ENCODE data around the gene SMIM10L2A. TPM values are rescaled to one million over a fixed set of nuclear protein-coding genes. Genes with fewer than 3 reads are reported as not detected.

The SMIM10L2A gene
- polyA plus RNA-seq (2013, experiment 1 of 2) = 0.03 TPM
- polyA plus RNA-seq (2013, experiment 2 of 2) = 0.04 TPM

DNA sequence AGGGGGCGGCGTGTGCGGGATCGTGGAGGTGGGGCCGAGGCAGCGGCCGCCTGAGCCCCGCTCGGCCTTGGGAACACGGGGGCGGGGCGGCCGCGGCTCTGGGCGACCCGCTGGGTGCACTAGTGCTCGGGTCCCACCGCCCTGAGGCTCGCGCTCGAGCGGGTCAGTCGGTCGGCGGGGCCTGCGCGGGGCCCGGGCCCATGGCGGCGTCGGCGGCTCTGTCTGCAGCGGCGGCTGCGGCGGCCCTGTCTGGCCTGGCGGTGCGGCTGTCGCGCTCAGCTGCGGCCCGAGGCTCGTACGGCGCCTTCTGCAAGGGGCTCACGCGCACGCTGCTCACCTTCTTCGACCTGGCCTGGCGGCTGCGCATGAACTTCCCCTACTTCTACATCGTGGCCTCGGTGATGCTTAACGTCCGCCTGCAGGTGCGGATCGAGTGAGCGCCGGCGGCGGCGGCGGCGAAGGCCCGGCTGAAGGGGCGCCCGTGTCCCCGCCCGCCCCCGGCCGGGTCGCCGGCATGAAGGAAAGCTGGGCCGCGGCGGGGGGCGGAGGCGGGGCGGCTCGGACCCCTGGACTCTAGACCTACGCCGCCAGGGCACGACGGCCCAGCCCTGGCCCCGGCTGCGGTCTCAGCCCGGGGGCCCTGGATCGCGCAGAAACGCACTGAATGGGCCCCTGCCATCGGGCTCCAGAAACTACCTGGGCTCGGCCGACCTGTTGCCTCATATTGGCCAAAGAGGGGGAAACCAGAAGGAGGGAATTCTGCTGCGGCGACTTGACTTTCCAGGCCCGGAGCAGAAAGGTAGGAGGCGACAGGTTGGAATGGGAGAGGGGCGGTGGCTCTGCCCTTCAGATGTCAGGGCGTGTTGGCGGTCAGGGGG is at the start of gene SMIM10L2A:
Gene SMIM10L2A, plus strand, starts transcription at position 13 of the 878 bp plus-strand sequence. Its CDS starts 188 bp downstream, at position 201.
- Histone ChIP-seq H3K36me3 (ENCODE audit: control insufficient read depth in 1 of 2, insufficient read depth in 2 of 2, low read depth in 1 of 2, low read length in 2 of 2) (no peaks in the 10 kb centered on the region), H2BK120ac (ENCODE audit: low read depth, low read length) (no peak within 1 kb of the TSS), H2BK15ac (ENCODE audit: low read depth, poor library complexity, severe bottlenecking) (no peak within 1 kb of the TSS), H3K4me3 (ENCODE audit: insufficient read depth in 1 of 2, low read depth in 1 of 2, low read length in 2 of 2) (peak within 1 kb of the TSS; percentile 55 to 70), H2AK5ac (ENCODE audit: low read length, severe bottlenecking) (no peak within 1 kb of the TSS), H2BK5ac (ENCODE audit: low read depth, low read length, poor library complexity, severe bottlenecking) (no peak within 1 kb of the TSS), H4K91ac (ENCODE audit: low read length) (no peak within 1 kb of the TSS), H3K79me1 (replicated peaks; ENCODE audit: low read length, poor library complexity, severe bottlenecking) (no peaks in the 10 kb centered on the region), H3K14ac (ENCODE audit: low read length in 2 of 2) (no peak within 1 kb of the TSS), H3K18ac (ENCODE audit: low read depth in 1 of 2, low read length in 2 of 2) (no peak within 1 kb of the TSS), H2BK12ac (ENCODE audit: low read length in 2 of 2) (no peak within 1 kb of the TSS), H3K4ac (ENCODE audit: low read depth in 1 of 2, low read length in 2 of 2) (no peak within 1 kb of the TSS), H3K4me1 (ENCODE audit: control insufficient read depth, insufficient read depth, low read depth, low read length) (peaks cover 6% of the 10 kb centered on the region), H2AFZ (ENCODE audit: low read depth, low read length) (peak within 1 kb of the TSS; percentile 71), H3K9ac (ENCODE audit: low read length) (no peak within 1 kb of the TSS), H3K27ac (ENCODE audit: low read length, poor library complexity, severe bottlenecking) (no peak within 1 kb of the TSS), H3K27me3 (ENCODE audit: control insufficient read depth in 1 of 2, insufficient read depth in 1 of 2, low read length in 2 of 2) (peaks cover 6 to 18% of the 10 kb centered on the region in 2 experiments), H4K8ac (ENCODE audit: low read length) (peak within 1 kb of the TSS; percentile 28), H3K9me3 (ENCODE audit: control insufficient read depth, low read length) (no peaks in the 10 kb centered on the region), H3K4me2 (ENCODE audit: low read length, poor library complexity, severe bottlenecking) (peak within 1 kb of the TSS; percentile 81), H3K23ac (ENCODE audit: low read length in 2 of 2) (no peak within 1 kb of the TSS)
- WGBS = 1% methylated on average over 37 of the region's 100 CpGs
- DNase-seq = no peak

DNA sequence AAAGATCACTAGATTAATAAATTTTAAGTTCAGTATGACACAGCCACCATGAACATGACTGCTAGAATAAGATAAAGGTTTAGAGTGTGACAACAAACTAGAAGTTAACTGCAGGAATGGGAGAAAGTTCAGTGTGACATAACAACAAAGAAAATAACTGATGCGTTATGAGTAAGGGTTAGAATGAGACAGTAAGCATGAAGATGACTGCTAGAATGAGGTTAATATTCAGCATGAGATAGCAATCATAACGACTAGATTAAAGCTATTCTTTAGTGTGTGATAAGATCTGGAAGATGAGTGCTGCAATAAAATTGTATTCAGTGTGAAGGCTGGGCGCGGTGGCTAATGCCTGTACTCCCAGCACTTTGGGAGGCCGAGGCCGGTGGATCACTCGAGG is 48.4 kb upstream of the SMIM10L2A start:
- H2BK120ac ChIP-seq (ENCODE audit: low read depth, low read length) = no peak overlapping the region
- no peaks in the 10 kb centered on the region for H3K36me3 ChIP-seq (ENCODE audit: control insufficient read depth in 1 of 2, insufficient read depth in 2 of 2, low read depth in 1 of 2, low read length in 2 of 2)
- H3K27me3 ChIP-seq (ENCODE audit: control insufficient read depth in 1 of 2, insufficient read depth in 1 of 2, low read length in 2 of 2) = no peaks in the 10 kb centered on the region
- no peak overlapping the region for H3K4ac ChIP-seq (ENCODE audit: low read depth in 1 of 2, low read length in 2 of 2)
- H3K27ac ChIP-seq (ENCODE audit: low read length, poor library complexity, severe bottlenecking) = no peak overlapping the region
- no peak overlapping the region for H3K18ac ChIP-seq (ENCODE audit: low read depth in 1 of 2, low read length in 2 of 2)
- no peak overlapping the region for H3K4me2 ChIP-seq (ENCODE audit: low read length, poor library complexity, severe bottlenecking)
- H2BK15ac ChIP-seq (ENCODE audit: low read depth, poor library complexity, severe bottlenecking) = no peak overlapping the region
- no peak overlapping the region for H3K9ac ChIP-seq (ENCODE audit: low read length)
- no peak overlapping the region for H3K14ac ChIP-seq (ENCODE audit: low read length in 2 of 2)
- WGBS = 81% methylated on average over 4 of the region's 7 CpGs
- no peak overlapping the region for H2BK12ac ChIP-seq (ENCODE audit: low read length in 2 of 2)
- H3K4me1 ChIP-seq (ENCODE audit: control insufficient read depth, insufficient read depth, low read depth, low read length) = no peaks in the 10 kb centered on the region
- H3K4me3 ChIP-seq (ENCODE audit: insufficient read depth in 1 of 2, low read depth in 1 of 2, low read length in 2 of 2) = no peak overlapping the region
- H4K91ac ChIP-seq (ENCODE audit: low read length) = no peak overlapping the region
- no peak overlapping the region for H3K23ac ChIP-seq (ENCODE audit: low read length in 2 of 2)
- H3K9me3 ChIP-seq (ENCODE audit: control insufficient read depth, low read length) = no peaks in the 10 kb centered on the region
- no peaks in the 10 kb centered on the region for H3K79me1 ChIP-seq (replicated peaks; ENCODE audit: low read length, poor library complexity, severe bottlenecking)
- H2AK5ac ChIP-seq (ENCODE audit: low read length, severe bottlenecking) = no peak overlapping the region
- DNase-seq = no peak
- H4K8ac ChIP-seq (ENCODE audit: low read length) = no peak overlapping the region
- no peak overlapping the region for H2AFZ ChIP-seq (ENCODE audit: low read depth, low read length)
- no peak overlapping the region for H2BK5ac ChIP-seq (ENCODE audit: low read depth, low read length, poor library complexity, severe bottlenecking)

DNA sequence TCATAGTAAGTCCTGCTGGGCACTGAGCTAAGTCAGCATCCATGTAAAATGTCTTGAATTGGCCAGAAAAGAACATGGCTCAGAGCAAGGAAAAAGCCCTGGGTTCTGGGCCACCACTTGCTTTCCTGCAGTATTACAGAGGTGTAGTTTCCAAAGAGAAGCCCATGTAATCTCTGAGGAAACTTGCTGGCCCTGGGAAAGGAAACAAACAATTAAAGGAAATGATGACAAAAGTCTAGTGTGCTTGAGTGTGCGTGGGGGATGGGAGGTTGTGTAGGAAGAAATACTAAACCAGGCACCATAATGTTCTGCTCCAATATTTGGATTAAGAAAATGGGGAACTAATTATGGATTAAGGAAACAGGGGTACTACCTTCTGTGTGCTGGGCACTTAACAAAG is 39.5 kb upstream of the SMIM10L2A start:
- Histone ChIP-seq H3K4me1 (ENCODE audit: control insufficient read depth, insufficient read depth, low read depth, low read length) (no peaks in the 10 kb centered on the region), H3K23ac (ENCODE audit: low read length in 2 of 2) (no peak overlapping the region), H4K91ac (ENCODE audit: low read length) (no peak overlapping the region), H3K4me3 (ENCODE audit: insufficient read depth in 1 of 2, low read depth in 1 of 2, low read length in 2 of 2) (no peak overlapping the region), H3K14ac (ENCODE audit: low read length in 2 of 2) (no peak overlapping the region), H2BK15ac (ENCODE audit: low read depth, poor library complexity, severe bottlenecking) (no peak overlapping the region), H3K79me1 (replicated peaks; ENCODE audit: low read length, poor library complexity, severe bottlenecking) (no peaks in the 10 kb centered on the region), H2AK5ac (ENCODE audit: low read length, severe bottlenecking) (no peak overlapping the region), H3K9ac (ENCODE audit: low read length) (no peak overlapping the region), H4K8ac (ENCODE audit: low read length) (no peak overlapping the region), H3K18ac (ENCODE audit: low read depth in 1 of 2, low read length in 2 of 2) (no peak overlapping the region), H3K27ac (ENCODE audit: low read length, poor library complexity, severe bottlenecking) (no peak overlapping the region), H3K4me2 (ENCODE audit: low read length, poor library complexity, severe bottlenecking) (no peak overlapping the region), H3K9me3 (ENCODE audit: control insufficient read depth, low read length) (no peaks in the 10 kb centered on the region), H2BK12ac (ENCODE audit: low read length in 2 of 2) (no peak overlapping the region), H2BK5ac (ENCODE audit: low read depth, low read length, poor library complexity, severe bottlenecking) (no peak overlapping the region), H3K27me3 (ENCODE audit: control insufficient read depth in 1 of 2, insufficient read depth in 1 of 2, low read length in 2 of 2) (no peaks in the 10 kb centered on the region), H2BK120ac (ENCODE audit: low read depth, low read length) (no peak overlapping the region), H3K4ac (ENCODE audit: low read depth in 1 of 2, low read length in 2 of 2) (no peak overlapping the region), H2AFZ (ENCODE audit: low read depth, low read length) (no peak overlapping the region), H3K36me3 (ENCODE audit: control insufficient read depth in 1 of 2, insufficient read depth in 2 of 2, low read depth in 1 of 2, low read length in 2 of 2) (no peaks in the 10 kb centered on the region)
- 83% methylated on average over 1 of the region's 1 CpG for whole genome bisulfite sequencing
- DNase-seq = no peak

DNA sequence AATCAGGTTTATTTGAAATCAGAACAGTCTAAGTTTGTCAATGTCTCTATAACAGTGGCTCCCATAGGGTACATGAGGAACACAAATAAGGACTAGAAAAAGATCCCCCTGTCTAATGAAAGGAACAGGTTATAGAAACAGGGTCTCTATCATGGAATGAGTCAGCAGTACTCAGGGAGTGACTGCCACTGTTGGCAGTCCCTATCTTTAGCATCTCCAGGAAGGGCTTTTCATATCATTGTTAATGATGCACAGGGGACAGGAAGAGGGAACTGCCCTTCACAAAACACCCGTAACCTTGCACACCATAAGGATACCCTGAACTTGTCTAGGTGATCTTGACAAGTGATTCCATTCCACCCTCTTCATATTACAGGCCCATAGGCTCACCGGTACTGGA is 38.5 kb upstream of the SMIM10L2A start:
- no peak overlapping the region for H2AFZ ChIP-seq (ENCODE audit: low read depth, low read length)
- no peak overlapping the region for H4K8ac ChIP-seq (ENCODE audit: low read length)
- DNase-seq = no peak
- no peaks in the 10 kb centered on the region for H3K27me3 ChIP-seq (ENCODE audit: control insufficient read depth in 1 of 2, insufficient read depth in 1 of 2, low read length in 2 of 2)
- H3K4me3 ChIP-seq (ENCODE audit: insufficient read depth in 1 of 2, low read depth in 1 of 2, low read length in 2 of 2) = no peak overlapping the region
- H3K9me3 ChIP-seq (ENCODE audit: control insufficient read depth, low read length) = no peaks in the 10 kb centered on the region
- no peak overlapping the region for H3K23ac ChIP-seq (ENCODE audit: low read length in 2 of 2)
- H2BK15ac ChIP-seq (ENCODE audit: low read depth, poor library complexity, severe bottlenecking) = no peak overlapping the region
- no peak overlapping the region for H3K4ac ChIP-seq (ENCODE audit: low read depth in 1 of 2, low read length in 2 of 2)
- H4K91ac ChIP-seq (ENCODE audit: low read length) = no peak overlapping the region
- H3K9ac ChIP-seq (ENCODE audit: low read length) = no peak overlapping the region
- H3K79me1 ChIP-seq (replicated peaks; ENCODE audit: low read length, poor library complexity, severe bottlenecking) = no peaks in the 10 kb centered on the region
- H2BK12ac ChIP-seq (ENCODE audit: low read length in 2 of 2) = no peak overlapping the region
- no peak overlapping the region for H2BK120ac ChIP-seq (ENCODE audit: low read depth, low read length)
- H3K4me1 ChIP-seq (ENCODE audit: control insufficient read depth, insufficient read depth, low read depth, low read length) = no peaks in the 10 kb centered on the region
- 89% methylated on average over 2 of the region's 2 CpGs for WGBS
- no peak overlapping the region for H3K18ac ChIP-seq (ENCODE audit: low read depth in 1 of 2, low read length in 2 of 2)
- no peak overlapping the region for H3K4me2 ChIP-seq (ENCODE audit: low read length, poor library complexity, severe bottlenecking)
- no peak overlapping the region for H3K27ac ChIP-seq (ENCODE audit: low read length, poor library complexity, severe bottlenecking)
- H3K14ac ChIP-seq (ENCODE audit: low read length in 2 of 2) = no peak overlapping the region
- no peak overlapping the region for H2AK5ac ChIP-seq (ENCODE audit: low read length, severe bottlenecking)
- H3K36me3 ChIP-seq (ENCODE audit: control insufficient read depth in 1 of 2, insufficient read depth in 2 of 2, low read depth in 1 of 2, low read length in 2 of 2) = no peaks in the 10 kb centered on the region
- no peak overlapping the region for H2BK5ac ChIP-seq (ENCODE audit: low read depth, low read length, poor library complexity, severe bottlenecking)

Measured in mesenchymal stem cell (in vitro differentiated cells and primary cell).